DND-41 (cell line): ENCODE data around the gene ITPR3.

Source experiments
- ATAC-seq: fragments of 200-7000 bp; cut with Tn5 transposase; 3 replicates; pipeline ENCODE4 v1.9.1; 2021; ENCODE audit warnings: low read depth; ENCODE audit not compliant: insufficient read depth
- DNase-seq: peaks from one replicate; pipeline ENCODE4 v3.0.0-alpha.2; 2020
- H2AFZ ChIP-seq: 2 replicates; pipeline ENCODE4 v1.6.0; 2012; ENCODE audit warnings: low read depth, low read length
- H3K27ac ChIP-seq: 2 replicates; pipeline ENCODE4 v1.5.1; 2012; ENCODE audit warnings: low read length, inconsistent platforms
- H3K27me3 ChIP-seq: fragments of 200-600 bp; sonication (generic); 2 replicates; pipeline ENCODE4 v1.6.0; 2012; ENCODE audit warnings: low read length, mild to moderate bottlenecking, inconsistent platforms; ENCODE audit not compliant: insufficient read depth, poor library complexity
- H3K36me3 ChIP-seq: 2 replicates; pipeline ENCODE4 v1.5.1; 2012; ENCODE audit warnings: low read length, inconsistent platforms; ENCODE audit not compliant: insufficient read depth
- H3K4me1 ChIP-seq: 2 replicates; pipeline ENCODE4 v1.5.1; 2012; ENCODE audit warnings: mild to moderate bottlenecking, low read length; ENCODE audit not compliant: insufficient read depth
- H3K4me2 ChIP-seq: 2 replicates; pipeline ENCODE4 v1.6.0; 2012; ENCODE audit warnings: mild to moderate bottlenecking, moderate library complexity, low read length, inconsistent platforms; ENCODE audit not compliant: insufficient read depth
- H3K4me3 ChIP-seq, 2 experiments: fragments of 200-600 bp in 1 of 2; shearing (Covaris generic) in 1 of 2; 2 replicates each; pipeline ENCODE4 v1.5.1; 2012 to 2016; ENCODE audit warnings: inconsistent platforms in 2 of 2, low read length in 2 of 2, mild to moderate bottlenecking in 2 of 2, low read depth in 1 of 2, moderate library complexity in 1 of 2
- H3K79me2 ChIP-seq: 2 replicates; pipeline ENCODE4 v1.6.0; 2012; ENCODE audit warnings: low read length, inconsistent platforms; ENCODE audit not compliant: insufficient read depth
- H3K9ac ChIP-seq: 2 replicates; pipeline ENCODE4 v1.6.0; 2012; ENCODE audit warnings: low read depth, mild to moderate bottlenecking, inconsistent platforms, low read length, moderate library complexity
- H3K9me3 ChIP-seq: 2 replicates; pipeline ENCODE4 v1.5.1; 2012; ENCODE audit warnings: low read length, moderate library complexity, mild to moderate bottlenecking, inconsistent platforms; ENCODE audit not compliant: insufficient read depth, severe bottlenecking
- H4K20me1 ChIP-seq: 2 replicates; pipeline ENCODE4 v1.6.0; 2012; ENCODE audit warnings: low read length; ENCODE audit not compliant: insufficient read depth
- CTCF ChIP-seq: IDR thresholded peaks from 2 replicates; pipeline ENCODE4 v1.5.1; 2012; ENCODE audit warnings: borderline replicate concordance, low read length, moderate library complexity, mild to moderate bottlenecking; ENCODE audit not compliant: poor library complexity, severe bottlenecking; ENCODE audit errors: extremely low read depth
- EZH2 ChIP-seq: IDR thresholded peaks from 3 replicates; pipeline ENCODE4 v1.6.1; 2012; ENCODE audit warnings: borderline replicate concordance, low read depth, mild to moderate bottlenecking, moderate library complexity, low read length, inconsistent platforms; ENCODE audit not compliant: severe bottlenecking

The ITPR3 gene

DNA sequence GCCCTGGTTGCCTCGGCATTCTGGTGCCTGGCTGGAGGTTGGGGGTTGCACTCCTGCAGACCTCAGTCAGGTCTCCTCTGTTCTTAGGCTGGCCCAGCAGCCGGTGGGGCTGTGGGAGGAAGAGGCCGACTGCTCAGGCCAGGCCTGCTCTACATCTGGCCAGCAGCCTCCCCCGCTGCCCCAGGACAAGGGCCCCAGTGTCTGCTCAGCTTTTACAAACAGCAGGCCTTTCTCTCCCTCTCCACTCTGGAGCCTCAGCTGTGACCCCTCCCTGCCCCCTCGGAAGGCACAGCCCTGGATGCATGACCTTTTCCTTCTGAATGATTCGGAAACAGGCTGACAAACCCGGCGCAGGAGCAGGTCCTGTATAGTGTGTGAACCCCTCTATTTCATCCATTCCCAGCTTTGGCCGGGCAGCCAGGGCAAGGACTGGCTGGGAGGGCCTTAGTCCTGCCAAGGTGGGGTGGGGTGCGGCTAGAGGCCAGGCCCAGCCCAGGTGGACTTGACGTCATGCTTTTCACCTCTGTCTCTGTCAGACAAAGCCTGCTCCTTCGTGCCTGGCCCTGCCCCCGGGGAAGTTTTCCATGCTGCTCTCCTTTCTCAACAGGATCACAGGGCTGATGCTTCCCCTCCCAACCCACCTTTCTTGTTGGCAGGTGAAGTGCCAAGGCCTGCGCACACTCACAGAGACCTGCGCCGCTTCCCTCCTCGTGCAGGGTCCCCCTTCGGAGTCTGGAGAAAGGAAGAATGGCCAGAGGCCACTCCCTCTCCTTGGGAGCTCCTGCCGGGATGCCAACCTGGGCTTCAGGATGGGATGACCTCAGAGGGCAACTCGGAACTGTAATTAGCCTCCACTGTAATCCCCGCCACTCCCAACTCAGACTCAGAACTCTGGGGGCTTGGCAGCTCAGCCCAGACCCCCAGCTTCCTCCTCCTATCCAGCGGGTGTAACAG is 10.1 kb upstream of the ITPR3 start:
- no peaks in the 10 kb centered on the region for H4K20me1 ChIP-seq
- H3K4me3 ChIP-seq = no peak overlapping the region
- no peaks in the 10 kb centered on the region for H3K27me3 ChIP-seq
- H2AFZ ChIP-seq = no peak overlapping the region
- H3K27ac ChIP-seq = no peak overlapping the region
- ATAC-seq (no peak), DNase-seq (no peak)
- H3K79me2 ChIP-seq = no peaks in the 10 kb centered on the region
- no peak overlapping the region for H3K4me2 ChIP-seq
- no peak overlapping the region for H3K9ac ChIP-seq
- TF ChIP-seq CTCF (no peak), EZH2 (no peak)
- no peaks in the 10 kb centered on the region for H3K36me3 ChIP-seq
- H3K9me3 ChIP-seq = peaks cover 3% of the 10 kb centered on the region
- no peaks in the 10 kb centered on the region for H3K4me1 ChIP-seq

DNA sequence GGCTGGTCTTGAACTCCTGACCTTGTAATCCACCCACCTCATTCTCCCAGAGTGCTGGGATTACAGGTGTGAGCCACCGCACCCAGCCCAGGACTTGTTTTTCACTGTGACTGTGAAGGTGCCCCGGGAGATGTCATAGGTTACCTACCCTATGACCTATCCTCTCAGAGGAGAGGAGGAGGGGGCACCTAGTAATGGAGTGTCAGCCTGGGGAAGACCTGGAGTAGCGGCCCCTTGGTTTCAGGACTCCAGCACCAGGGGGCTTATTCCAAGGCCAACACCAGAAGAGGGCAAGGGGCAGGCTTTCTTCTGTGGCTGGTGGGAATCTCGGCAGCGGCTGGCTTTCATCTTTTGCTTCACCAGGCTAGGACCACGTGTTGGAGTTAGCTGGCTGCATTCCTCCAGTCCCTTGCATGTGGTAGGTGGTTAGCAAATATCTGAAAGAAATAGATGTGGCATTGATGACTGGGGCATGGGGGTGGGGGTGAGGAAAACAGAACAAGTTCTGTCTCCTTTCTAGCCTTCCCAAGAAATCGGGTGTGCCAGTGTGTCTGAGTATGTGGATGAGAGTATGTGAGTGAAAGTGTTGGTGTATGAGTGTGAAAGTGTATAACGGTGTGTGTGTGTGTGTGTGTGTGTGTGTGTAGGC is 7.9 kb upstream of the ITPR3 start:
- no peak overlapping the region for H3K4me2 ChIP-seq
- H3K27ac ChIP-seq = no peak overlapping the region

GRCh38 chr6:33613795-33614168 is 7.3 kb upstream of the ITPR3 start:
- Histone ChIP-seq H3K4me2 (no peak overlapping the region), H3K36me3 (no peaks in the 10 kb centered on the region), H3K4me3 (no peak overlapping the region), H4K20me1 (no peaks in the 10 kb centered on the region), H3K9ac (no peak overlapping the region), H3K79me2 (no peaks in the 10 kb centered on the region), H3K27me3 (no peaks in the 10 kb centered on the region), H3K9me3 (peaks cover 3% of the 10 kb centered on the region), H3K27ac (no peak overlapping the region), H3K4me1 (0 out of 2 replicates have a peak, but pooled peaks cover 2% of the 10 kb centered on the region), H2AFZ (no peak overlapping the region)
- ATAC-seq = no peak
- DNase-seq = no peak
- no peak for TF ChIP-seq EZH2
- TF ChIP-seq CTCF = no peak

More for the DNA sequence above, 7.9 kb upstream of the ITPR3 start:
- TF ChIP-seq EZH2 (no peak), CTCF (no peak)
- Histone ChIP-seq H3K36me3 (no peaks in the 10 kb centered on the region), H3K4me3 (no peak overlapping the region), H3K9me3 (peaks cover 3% of the 10 kb centered on the region), H3K79me2 (no peaks in the 10 kb centered on the region), H2AFZ (no peak overlapping the region), H4K20me1 (no peaks in the 10 kb centered on the region), H3K27me3 (no peaks in the 10 kb centered on the region), H3K9ac (no peak overlapping the region), H3K4me1 (no peaks in the 10 kb centered on the region)
- no peak for DNase-seq
- no peak for ATAC-seq
